Calu3 (cell line): ENCODE results near the gene OR4E1. TPM values are rescaled to one million over a fixed set of nuclear protein-coding genes. Genes with fewer than 3 reads are reported as not detected.

ENCODE experiments used
- Bru-seq: library from RNA; stranded (reverse); fragments of 400-500 nt; gene quantifications from one replicate; lab custom pipeline; 2021; lab: Mats Ljungman, UMichigan
- BruChase-seq, 2 experiments: library from RNA; stranded (reverse); fragments of 400-500 nt; gene quantifications; one replicate each; lab custom pipeline; 2021; lab: Mats Ljungman, UMichigan
- BruUV-seq: library from RNA; stranded (reverse); fragments of 400-500 nt; replicated peaks from 2 replicates; lab custom pipeline; 2021; lab: Mats Ljungman, UMichigan
- CTCF ChIA-PET: fragments of 300-600 bp; sonication (Branson Sonifier 250); formaldehyde crosslinking; loops from one replicate; lab custom pipeline; 2022; ENCODE audit warnings: antibody characterized with exemption; lab: Charles Lee
- DNase-seq: peaks from one replicate; pipeline ENCODE4 v3.0.0; 2022
- H3K27ac Mint-ChIP-seq: one replicate; pipeline ENCODE4 v1.8.0; 2022; ENCODE audit warnings: mixed read lengths; ENCODE audit not compliant: unreplicated experiment
- H3K27me3 Mint-ChIP-seq: one replicate; pipeline ENCODE4 v1.8.0; 2022; ENCODE audit warnings: mixed read lengths; ENCODE audit not compliant: unreplicated experiment
- H3K36me3 Mint-ChIP-seq: one replicate; pipeline ENCODE4 v1.8.0; 2022; ENCODE audit warnings: mild to moderate bottlenecking, moderate library complexity, mixed read lengths; ENCODE audit not compliant: insufficient read depth, unreplicated experiment
- H3K4me1 Mint-ChIP-seq: one replicate; pipeline ENCODE4 v1.8.0; 2022; ENCODE audit warnings: mild to moderate bottlenecking, low read depth, mixed read lengths; ENCODE audit not compliant: unreplicated experiment
- H3K4me3 Mint-ChIP-seq: one replicate; pipeline ENCODE4 v1.8.0; 2022; ENCODE audit warnings: mild to moderate bottlenecking, low read depth, moderate library complexity, mixed read lengths; ENCODE audit not compliant: unreplicated experiment
- H3K9me3 Mint-ChIP-seq: one replicate; pipeline ENCODE4 v1.8.0; 2022; ENCODE audit warnings: low read depth, mixed read lengths; ENCODE audit not compliant: unreplicated experiment
- intact Hi-C: fragments of 100-400 bp; cut with micrococcal nuclease; formaldehyde crosslinking; loops from one replicate; pipeline ENCODE4 v1.10.0; 2022; ENCODE audit not compliant: unreplicated experiment
- long read RNA-seq: library from polyadenylated mRNA; stranded (forward); transcript quantifications from one replicate; pipeline ENCODE4 v2.0.0, GENCODE V29; 2022
- total RNA-seq: library from RNA; stranded (reverse); gene quantifications from 2 replicates; pipeline ENCODE4 v1.2.3, GENCODE V29; 2022
- TF ChIP-seq, protein P1 (sequence below): fragments of 200-600 bp; IDR thresholded peaks from one replicate; pipeline ENCODE4 v1.8.0; 2022; ENCODE audit warnings: antibody characterized with exemption; ENCODE audit not compliant: unreplicated experiment

The OR4E1 gene, protein sequence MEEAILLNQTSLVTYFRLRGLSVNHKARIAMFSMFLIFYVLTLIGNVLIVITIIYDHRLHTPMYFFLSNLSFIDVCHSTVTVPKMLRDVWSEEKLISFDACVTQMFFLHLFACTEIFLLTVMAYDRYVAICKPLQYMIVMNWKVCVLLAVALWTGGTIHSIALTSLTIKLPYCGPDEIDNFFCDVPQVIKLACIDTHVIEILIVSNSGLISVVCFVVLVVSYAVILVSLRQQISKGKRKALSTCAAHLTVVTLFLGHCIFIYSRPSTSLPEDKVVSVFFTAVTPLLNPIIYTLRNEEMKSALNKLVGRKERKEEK
- total RNA-seq (not detected in 2 replicates), Bru-seq, nascent RNA (not detected), BruChase-seq, experiment 1, labeled RNA remaining after a 6-hour chase (not detected), BruChase-seq, experiment 2, labeled RNA remaining after a 2-hour chase (not detected)
- long read RNA-seq = 0 reads

DNA sequence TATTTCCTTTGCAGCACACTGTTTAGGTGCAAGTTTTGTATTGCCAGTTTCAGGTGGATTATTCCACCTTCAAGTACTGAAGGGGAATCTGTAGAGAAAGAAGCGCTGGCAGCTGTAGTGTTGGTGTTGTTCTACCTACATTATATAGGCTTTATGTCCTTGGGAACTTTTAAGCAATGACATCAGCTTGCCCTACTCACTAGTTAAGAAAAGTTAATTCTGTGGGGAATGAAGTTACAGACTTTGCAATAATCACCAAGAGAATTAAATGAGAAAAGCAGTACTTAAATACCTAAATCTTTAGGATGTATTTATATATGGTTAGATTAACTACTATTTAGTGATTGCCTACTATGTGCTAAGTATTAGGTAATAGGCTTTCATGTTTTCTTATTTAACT is at the start of gene OR4E1:
TSS of gene OR4E1 (minus strand) at position 101 of the 400 bp plus-strand sequence. CDS start 2,883 bp downstream, outside the sequence.
- intact Hi-C loops = no loop called here
- H3K36me3 Mint-ChIP-seq = no peaks in the 10 kb centered on the region
- no peaks in the 10 kb centered on the region for H3K9me3 Mint-ChIP-seq
- H3K27ac Mint-ChIP-seq = no peak within 1 kb of the TSS
- H3K4me3 Mint-ChIP-seq = no peak within 1 kb of the TSS
- H3K4me1 Mint-ChIP-seq = no peaks in the 10 kb centered on the region
- TF ChIP-seq, protein P1, sequence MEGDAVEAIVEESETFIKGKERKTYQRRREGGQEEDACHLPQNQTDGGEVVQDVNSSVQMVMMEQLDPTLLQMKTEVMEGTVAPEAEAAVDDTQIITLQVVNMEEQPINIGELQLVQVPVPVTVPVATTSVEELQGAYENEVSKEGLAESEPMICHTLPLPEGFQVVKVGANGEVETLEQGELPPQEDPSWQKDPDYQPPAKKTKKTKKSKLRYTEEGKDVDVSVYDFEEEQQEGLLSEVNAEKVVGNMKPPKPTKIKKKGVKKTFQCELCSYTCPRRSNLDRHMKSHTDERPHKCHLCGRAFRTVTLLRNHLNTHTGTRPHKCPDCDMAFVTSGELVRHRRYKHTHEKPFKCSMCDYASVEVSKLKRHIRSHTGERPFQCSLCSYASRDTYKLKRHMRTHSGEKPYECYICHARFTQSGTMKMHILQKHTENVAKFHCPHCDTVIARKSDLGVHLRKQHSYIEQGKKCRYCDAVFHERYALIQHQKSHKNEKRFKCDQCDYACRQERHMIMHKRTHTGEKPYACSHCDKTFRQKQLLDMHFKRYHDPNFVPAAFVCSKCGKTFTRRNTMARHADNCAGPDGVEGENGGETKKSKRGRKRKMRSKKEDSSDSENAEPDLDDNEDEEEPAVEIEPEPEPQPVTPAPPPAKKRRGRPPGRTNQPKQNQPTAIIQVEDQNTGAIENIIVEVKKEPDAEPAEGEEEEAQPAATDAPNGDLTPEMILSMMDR = no peak
- CTCF ChIA-PET = no interaction called here
- no peak for DNase-seq
- BruUV-seq = no TSS peak
- H3K27me3 Mint-ChIP-seq = peaks cover 23% of the 10 kb centered on the region

DNA sequence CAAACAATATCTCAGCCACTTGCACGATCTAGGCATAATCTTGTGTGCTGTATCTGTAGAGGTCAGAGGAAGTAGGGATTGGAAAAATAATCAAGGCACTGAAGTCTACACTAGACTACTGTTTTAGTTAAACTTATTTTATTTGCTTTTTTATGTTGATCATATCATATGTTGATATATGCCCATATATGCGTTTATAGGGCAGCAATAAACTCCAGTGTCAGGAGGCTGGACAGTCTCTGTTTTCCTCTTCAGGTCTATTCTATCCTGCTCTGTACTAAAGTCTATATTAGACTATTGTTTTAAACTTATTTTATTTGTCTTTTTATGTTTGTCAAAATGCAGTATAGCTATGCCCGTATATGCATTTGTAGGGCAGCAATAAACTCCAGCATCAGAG is 47.9 kb upstream of the OR4E1 start:
- no peak for DNase-seq
- CTCF ChIA-PET = no interaction called here
- peaks cover 90% of the 10 kb centered on the region for H3K27me3 Mint-ChIP-seq
- H3K36me3 Mint-ChIP-seq = no peaks in the 10 kb centered on the region
- intact Hi-C loops = no loop called here
- no peak overlapping the region for H3K4me3 Mint-ChIP-seq
- H3K27ac Mint-ChIP-seq = no peak overlapping the region
- no TSS peak for BruUV-seq
- H3K4me1 Mint-ChIP-seq = no peaks in the 10 kb centered on the region
- TF ChIP-seq, protein P1 = no peak
- H3K9me3 Mint-ChIP-seq = no peaks in the 10 kb centered on the region

DNA sequence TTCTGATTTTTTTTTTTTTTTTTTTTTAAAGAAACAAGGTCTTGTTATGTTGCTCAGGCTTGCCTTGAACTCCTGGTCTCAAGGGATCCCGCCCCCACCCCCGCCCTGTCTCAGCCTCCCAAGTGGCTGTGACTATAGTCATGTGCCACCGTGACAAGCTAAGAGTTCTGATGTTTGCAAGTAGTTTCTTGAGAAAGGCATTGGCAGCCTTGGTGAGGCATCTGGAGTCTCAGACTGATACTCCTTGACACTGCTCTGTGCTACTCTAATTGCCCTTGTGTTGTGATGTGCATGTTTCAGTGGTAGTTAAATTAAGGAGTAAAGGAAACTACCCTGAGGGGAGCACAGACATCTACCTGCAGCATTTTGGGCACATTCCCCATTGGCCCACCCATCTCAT is 46.2 kb upstream of the OR4E1 start:
- Mint-ChIP-seq H3K9me3 (no peaks in the 10 kb centered on the region), H3K27ac (no peak overlapping the region), H3K4me1 (no peaks in the 10 kb centered on the region), H3K36me3 (no peaks in the 10 kb centered on the region), H3K4me3 (no peak overlapping the region), H3K27me3 (peaks cover 88% of the 10 kb centered on the region)
- intact Hi-C loops = no loop called here
- DNase-seq = no peak
- CTCF ChIA-PET = interaction anchor here (0.7 kb wide), 1 partner anchor 80 kb away, joined by 5 read pairs; no protein-coding TSS in a partner anchor
- TF ChIP-seq, protein P1 = no peak
- no TSS peak for BruUV-seq

DNA sequence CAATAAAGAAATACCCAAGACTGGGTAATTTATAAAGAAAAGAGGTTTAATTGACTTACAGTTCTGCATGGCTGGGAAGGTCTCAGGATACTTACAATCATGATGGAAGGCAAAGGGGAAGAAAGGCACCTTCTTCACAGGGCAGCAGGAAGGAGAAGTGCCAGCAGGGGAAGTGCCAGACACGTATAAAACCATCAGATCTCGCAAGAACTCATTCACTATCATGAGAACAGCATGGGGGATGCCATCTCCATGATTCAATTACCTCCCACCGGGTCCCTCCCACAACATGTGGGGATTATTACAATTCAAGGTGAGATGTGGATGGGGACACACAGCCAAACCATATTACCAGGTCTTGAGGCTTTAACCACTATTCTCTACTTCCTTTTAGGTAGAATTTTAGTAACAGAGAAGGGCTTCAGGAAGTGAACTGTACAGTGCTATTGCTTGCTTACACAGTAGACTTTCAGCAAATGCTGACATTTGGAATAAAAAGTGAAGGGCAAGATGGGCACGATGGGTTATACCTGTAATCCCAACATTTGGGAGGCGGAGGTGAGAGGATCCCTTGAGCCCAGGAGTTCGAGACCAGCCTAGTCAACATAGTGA is 40.8 kb upstream of the OR4E1 start:
- H3K36me3 Mint-ChIP-seq = no peaks in the 10 kb centered on the region
- peaks cover 67% of the 10 kb centered on the region for H3K27me3 Mint-ChIP-seq
- no peaks in the 10 kb centered on the region for H3K4me1 Mint-ChIP-seq
- no peaks in the 10 kb centered on the region for H3K9me3 Mint-ChIP-seq
- BruUV-seq = no TSS peak
- intact Hi-C loops = no loop called here
- CTCF ChIA-PET = no interaction called here
- H3K4me3 Mint-ChIP-seq = no peak overlapping the region
- TF ChIP-seq, protein P1 = no peak
- DNase-seq = no peak
- no peak overlapping the region for H3K27ac Mint-ChIP-seq
